ENCODE results near the gene PIGL. TPM values are rescaled to one million over a fixed set of nuclear protein-coding genes. Genes with fewer than 3 reads are reported as not detected.

PIGL gene
- total RNA-seq, 1 experiment from 2014 or later, result 44.1 TPM

GRCh38 chr17:16314859-16315258 lies 97.8 kb downstream of the PIGL start:
- no peak overlapping the region for H3K4me3 Mint-ChIP-seq

GRCh38 chr17:16319969-16320368 lies 103.0 kb downstream of the PIGL start:
- H3K4me1 Mint-ChIP-seq, result peaks cover 3% of the 10 kb centered on the region
- no peak; the same call in 1 of the 2 replicates for ATAC-seq
- CTCF ChIA-PET, result interaction anchor here (0.6 to 1.5 kb wide), 3 partner anchors 15 to 44 kb away, joined by 3 to 7 read pairs (median 4); no protein-coding TSS in a partner anchor
- no peaks in the 10 kb centered on the region for H3K27me3 Mint-ChIP-seq (ENCODE audit: low read depth)
- no peak overlapping the region for H3K27ac Mint-ChIP-seq
- H3K4me3 Mint-ChIP-seq, result no peak overlapping the region
- H3K9me3 Mint-ChIP-seq, result no peaks in the 10 kb centered on the region
- POLR2A ChIA-PET, result no interaction called here
- TF ChIP-seq ATF3 (CRISPR knock-in tag; conservative IDR thresholded peaks at IDR 0.05) (no peak), GTF2I (CRISPR knock-in tag; conservative IDR thresholded peaks at IDR 0.05) (no peak), NR3C1 (CRISPR knock-in tag; conservative IDR thresholded peaks at IDR 0.05; ENCODE audit: low read depth) (no peak), ZNF219 (CRISPR knock-in tag; IDR thresholded peaks at IDR 0.05; ENCODE audit: borderline replicate concordance) (no peak), MAX (CRISPR knock-in tag; IDR thresholded peaks at IDR 0.05) (no peak)
- DNase-seq (ENCODE audit: low spot score), result no peak
- H3K36me3 Mint-ChIP-seq, result peaks cover 2% of the 10 kb centered on the region

More at GRCh38 chr17:16314859-16315258, 97.8 kb downstream of the PIGL start:
- H3K27ac Mint-ChIP-seq, result no peak overlapping the region
- peaks cover 18% of the 10 kb centered on the region for H3K9me3 Mint-ChIP-seq
- DNase-seq (ENCODE audit: low spot score) (no peak), ATAC-seq (no peak)
- H3K27me3 Mint-ChIP-seq (ENCODE audit: low read depth), result no peaks in the 10 kb centered on the region
- peaks cover 3% of the 10 kb centered on the region for H3K4me1 Mint-ChIP-seq
- POLR2A ChIA-PET, result no interaction called here
- peaks cover 30% of the 10 kb centered on the region for H3K36me3 Mint-ChIP-seq
- CTCF ChIA-PET, result interaction anchor here (0.5 to 2.4 kb wide), 4 partner anchors 11 to 431 kb away, joined by 3 to 11 read pairs (median 5); no protein-coding TSS in a partner anchor
- TF ChIP-seq ZNF121 (CRISPR knock-in tag; IDR thresholded peaks at IDR 0.05), result no peak
- no peak for TF ChIP-seq GRHL2 (CRISPR knock-in tag; IDR thresholded peaks at IDR 0.05; ENCODE audit: insufficient replicate concordance, severe bottlenecking)
- no peak for TF ChIP-seq MXD4 (CRISPR knock-in tag; IDR thresholded peaks at IDR 0.05; ENCODE audit: borderline replicate concordance)
- TF ChIP-seq CREM (CRISPR knock-in tag; IDR thresholded peaks at IDR 0.05), result no peak
- TF ChIP-seq GTF2I (CRISPR knock-in tag; conservative IDR thresholded peaks at IDR 0.05), result no peak
- no peak for TF ChIP-seq ZNF416 (CRISPR knock-in tag; IDR thresholded peaks at IDR 0.05)
- TF ChIP-seq FOXK1 (CRISPR knock-in tag; IDR thresholded peaks at IDR 0.05), result no peak
- TF ChIP-seq FOXP1 (CRISPR knock-in tag; IDR thresholded peaks at IDR 0.05; ENCODE audit: borderline replicate concordance), result no peak
- TF ChIP-seq JUN (CRISPR knock-in tag; IDR thresholded peaks at IDR 0.05), result no peak
- TF ChIP-seq E2F5 (CRISPR knock-in tag; IDR thresholded peaks at IDR 0.05), result no peak
- TF ChIP-seq ELF4 (CRISPR knock-in tag; IDR thresholded peaks at IDR 0.05; ENCODE audit: low read depth), result no peak
- no peak for TF ChIP-seq MLX (CRISPR knock-in tag; IDR thresholded peaks at IDR 0.05)
- TF ChIP-seq USF1 (CRISPR knock-in tag; IDR thresholded peaks at IDR 0.05), result no peak
- no peak for TF ChIP-seq NFYB (CRISPR knock-in tag; conservative IDR thresholded peaks at IDR 0.05; ENCODE audit: low read depth)
- TF ChIP-seq ZNF219 (CRISPR knock-in tag; IDR thresholded peaks at IDR 0.05; ENCODE audit: borderline replicate concordance), result no peak
- TF ChIP-seq PRRX2 (CRISPR knock-in tag; IDR thresholded peaks at IDR 0.05), result no peak

GRCh38 chr17:16322636-16323035 lies 105.6 kb downstream of the PIGL start:
- DNase-seq (ENCODE audit: low spot score) (no peak), ATAC-seq (no peak)
- Mint-ChIP-seq H3K4me3 (no peak overlapping the region), H3K27ac (no peak overlapping the region; the same call in 1 of the 2 replicates), H3K4me1 (peaks cover 3% of the 10 kb centered on the region), H3K36me3 (peaks cover 2% of the 10 kb centered on the region; the same call in 1 of the 2 replicates), H3K9me3 (no peaks in the 10 kb centered on the region), H3K27me3 (ENCODE audit: low read depth) (no peaks in the 10 kb centered on the region)
- CTCF ChIA-PET, result no interaction called here
- POLR2A ChIA-PET, result no interaction called here
- no peak for TF ChIP-seq E2F1 (CRISPR knock-in tag; IDR thresholded peaks at IDR 0.05)
- no peak for TF ChIP-seq MLX (CRISPR knock-in tag; IDR thresholded peaks at IDR 0.05)
- no peak for TF ChIP-seq HMGXB4 (CRISPR knock-in tag; IDR thresholded peaks at IDR 0.05)
- TF ChIP-seq GTF2I (CRISPR knock-in tag; conservative IDR thresholded peaks at IDR 0.05), result no peak
- no peak for TF ChIP-seq AFF4 (CRISPR knock-in tag; IDR thresholded peaks at IDR 0.05; ENCODE audit: borderline replicate concordance)

All from WTC11 (cell line).